MM.1S (cell line): Measurements from ENCODE around the gene SLC2A11.

Source experiments
- CTCF ChIP-seq: fragments of 300-600 bp; sonication (generic); IDR thresholded peaks from 2 replicates; pipeline ENCODE4 v1.5.1; 2016; ENCODE audit warnings: antibody characterized with exemption, low read length, mixed read lengths
- EZH2phosphoT487 ChIP-seq: fragments of 300-600 bp; sonication (generic); IDR thresholded peaks from 2 replicates; pipeline ENCODE4 v1.6.1; 2018; ENCODE audit warnings: antibody characterized with exemption, low read length

GRCh38 chr22:23828800-23829680, 28.6 kb upstream of the SLC2A11 start:
- no peak for TF ChIP-seq CTCF
- TF ChIP-seq EZH2phosphoT487 = no peak
